Measurements from ENCODE around the gene CERS2. TPM values are rescaled to one million over a fixed set of nuclear protein-coding genes. Genes with fewer than 3 reads are reported as not detected.

The CERS2 gene
- total RNA-seq: 91.1 and 114 TPM in 2 replicates

GRCh38 chr1:150974580-150975478, at the start of gene CERS2:
CERS2 (minus strand) TSS chr1:150974835; CDS start chr1:150969090, 5,745 bp downstream.

GRCh38 chr1:151008244-151009205, 33.9 kb upstream of the CERS2 start, which contains the start of gene PRUNE1:
PRUNE1 (plus strand) TSS chr1:151008449; CDS start chr1:151008633, 184 bp downstream.

GRCh38 chr1:151006327-151007052, 31.9 kb upstream of the CERS2 start, which contains the start of gene MINDY1:
MINDY1 (minus strand) TSS chr1:151006902; CDS start chr1:151002617, 4,285 bp downstream.

GRCh38 chr1:150981805-150982712, 7.4 kb upstream of the CERS2 start, which contains the start of gene ANXA9:
ANXA9 (plus strand) TSS chr1:150982292; CDS start chr1:150983106, 814 bp downstream.

GRCh38 chr1:150926097-150926741, 48.4 kb downstream of the CERS2 start, which contains the start of gene SETDB1:
SETDB1 (plus strand) TSS chr1:150926363; CDS start chr1:150927715, 1,352 bp downstream.

Other genes with a start within 250 kb of the CERS2 start
- 1.7 and 19.0 TPM in 2 replicates for gene CTSS, start 209.1 kb downstream of the CERS2 start, total RNA-seq
- gene CTSK, start 166.6 kb downstream of the CERS2 start, total RNA-seq: 1.3 and 1.7 TPM in 2 replicates
- 14.7 and 16.9 TPM in 2 replicates for gene ARNT, start 98.2 kb downstream of the CERS2 start, total RNA-seq
- under 0.01 TPM in 1 of 2 replicates, not detected in the other for gene CTXND2, start 87.7 kb downstream of the CERS2 start, total RNA-seq
- gene SETDB1, start 48.5 kb downstream of the CERS2 start, total RNA-seq: 19.8 and 34.5 TPM in 2 replicates
- gene ANXA9, start 7.5 kb upstream of the CERS2 start, total RNA-seq: not detected in 2 replicates
- 9.6 and 11.6 TPM in 2 replicates for gene MINDY1, start 32.1 kb upstream of the CERS2 start, total RNA-seq
- 7.5 and 10.4 TPM in 2 replicates for gene PRUNE1, start 33.6 kb upstream of the CERS2 start, total RNA-seq
- 2.4 and 5.5 TPM in 2 replicates for gene BNIPL, start 61.8 kb upstream of the CERS2 start, total RNA-seq
- 0.72 and 1.5 TPM in 2 replicates for gene C1orf56, start 72.9 kb upstream of the CERS2 start, total RNA-seq
- 85.7 and 95.4 TPM in 2 replicates for gene CDC42SE1, start 84.8 kb upstream of the CERS2 start, total RNA-seq
- 1.9 and 4.6 TPM in 2 replicates for gene MLLT11, start 85.6 kb upstream of the CERS2 start, total RNA-seq
- 10.7 and 11.8 TPM in 2 replicates for gene GABPB2, start 95.9 kb upstream of the CERS2 start, total RNA-seq
- gene SEMA6C, start 171.8 kb upstream of the CERS2 start, total RNA-seq: 0.21 and 0.48 TPM in 2 replicates
- gene TNFAIP8L2, start 181.8 kb upstream of the CERS2 start, total RNA-seq: not detected in 2 replicates
- gene LYSMD1, start 191.1 kb upstream of the CERS2 start, total RNA-seq: 4.8 and 7.9 TPM in 2 replicates
- gene SCNM1, start 191.3 kb upstream of the CERS2 start, total RNA-seq: 20.2 and 26.4 TPM in 2 replicates
- gene TMOD4, start 201.1 kb upstream of the CERS2 start, total RNA-seq: not detected in 2 replicates
- gene VPS72, start 215.4 kb upstream of the CERS2 start, total RNA-seq: 58.2 and 79.0 TPM in 2 replicates
- gene PIP5K1A, start 223.7 kb upstream of the CERS2 start, total RNA-seq: 48.0 and 60.2 TPM in 2 replicates